Measurements from ENCODE around the gene FGFR3. TPM values are rescaled to one million over a fixed set of nuclear protein-coding genes. Genes with fewer than 3 reads are reported as not detected.

The FGFR3 gene
- total and polyA plus RNA-seq, 9 of the 15 experiments (the other 6 are each of a cell fraction or from before 2014, with no cell fraction given): 1.2 to 60.4 (median 12.7) TPM

- 90% methylated on average over 9 of the region's 10 CpGs for WGBS (ENCODE audit: insufficient coverage, low coverage, missing lambda C conversion rate)
- Histone ChIP-seq H2AFZ (ENCODE audit: low read depth, low read length) (no peak overlapping the region), H3K9ac (ENCODE audit: insufficient read depth in 1 of 2, low read depth in 2 of 2, low read length in 2 of 2) (no peak overlapping the region), H3K9me3 (replicated peaks; ENCODE audit: control insufficient read depth, insufficient read depth, low read depth, low read length) (no peaks in the 10 kb centered on the region), H3K4me1 (replicated peaks in 1 of 2; ENCODE audit: control insufficient read depth in 2 of 2, insufficient read depth in 2 of 2, low read length in 2 of 2) (peaks cover 0 to 7% of the 10 kb centered on the region in 2 experiments; a peak in 1 of 5 replicates), H3K27ac (ENCODE audit: extremely low read depth, low read depth, low read length) (no peak overlapping the region), H3K4me2 (ENCODE audit: insufficient read depth, low read length) (no peak overlapping the region), H3K4me3 (no peak overlapping the region), H3K9me1 (ENCODE audit: control insufficient read depth, insufficient read depth, low read length) (no peaks in the 10 kb centered on the region), H3K79me2 (ENCODE audit: control insufficient read depth, insufficient read depth, low read length) (no peaks in the 10 kb centered on the region), H3K36me3 (ENCODE audit: control insufficient read depth, insufficient read depth, low read length) (peaks cover 95% of the 10 kb centered on the region; the same call in 2 of the 3 replicates), H4K20me1 (replicated peaks; ENCODE audit: control insufficient read depth, insufficient read depth, low read length) (no peaks in the 10 kb centered on the region), H3K27me3 (ENCODE audit: control insufficient read depth in 2 of 2, insufficient read depth in 2 of 2, low read length in 2 of 2) (no peaks in the 10 kb centered on the region)
- FAIRE-seq (no peak), ATAC-seq (no peak), DNase-seq (ENCODE audit: extremely low read depth in 1 of 4, low spot score in 3 of 4) (no peak)
- ChIA-PET CTCF (ENCODE audit: low intra/inter-chr PET ratio) (no interaction called here), POLR2A (interaction anchor here (0.6 to 1.3 kb wide), 2 partner anchors 19 to 26 kb away, joined by 3 read pairs; no protein-coding TSS in a partner anchor)
- in situ Hi-C loops (cut with MboI) (loop anchor here (5.0 kb wide), 1 partner anchor 83 kb away; no protein-coding TSS in a partner anchor), intact Hi-C loops (cut with micrococcal nuclease) (no loop called here)
- no TSS peak for BruUV-seq (replicated peaks)
- no peak for TF ChIP-seq E2F4 (CRISPR knock-in tag; IDR thresholded peaks at IDR 0.05; ENCODE audit: low read depth)
- TF ChIP-seq ETS2 (tag; IDR thresholded peaks at IDR 0.05; ENCODE audit: borderline replicate concordance, poor library complexity, severe bottlenecking): no peak
- no peak for TF ChIP-seq CHD7 (IDR thresholded peaks at IDR 0.05; ENCODE audit: low read depth, low read length)
- no peak for TF ChIP-seq FIP1L1 (IDR thresholded peaks at IDR 0.05; ENCODE audit: low read depth, low read length, poor library complexity, severe bottlenecking)
- TF ChIP-seq, protein P1, sequence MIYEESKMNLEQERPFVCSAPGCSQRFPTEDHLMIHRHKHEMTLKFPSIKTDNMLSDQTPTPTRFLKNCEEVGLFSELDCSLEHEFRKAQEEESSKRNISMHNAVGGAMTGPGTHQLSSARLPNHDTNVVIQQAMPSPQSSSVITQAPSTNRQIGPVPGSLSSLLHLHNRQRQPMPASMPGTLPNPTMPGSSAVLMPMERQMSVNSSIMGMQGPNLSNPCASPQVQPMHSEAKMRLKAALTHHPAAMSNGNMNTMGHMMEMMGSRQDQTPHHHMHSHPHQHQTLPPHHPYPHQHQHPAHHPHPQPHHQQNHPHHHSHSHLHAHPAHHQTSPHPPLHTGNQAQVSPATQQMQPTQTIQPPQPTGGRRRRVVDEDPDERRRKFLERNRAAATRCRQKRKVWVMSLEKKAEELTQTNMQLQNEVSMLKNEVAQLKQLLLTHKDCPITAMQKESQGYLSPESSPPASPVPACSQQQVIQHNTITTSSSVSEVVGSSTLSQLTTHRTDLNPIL (CRISPR knock-in tag; IDR thresholded peaks at IDR 0.05): no peak
- TF ChIP-seq BCOR (IDR thresholded peaks at IDR 0.05): no peak
- TF ChIP-seq MAFF (IDR thresholded peaks at IDR 0.05; ENCODE audit: low read length): no peak
- no peak for TF ChIP-seq TRIM28 (IDR thresholded peaks at IDR 0.05)
- no peak for TF ChIP-seq C11orf30 (IDR thresholded peaks at IDR 0.05; ENCODE audit: low read depth)
These were observed 26.2 kb downstream of the FGFR3 start for GRCh38 chr4:1819284-1819683.
